Forelimb muscle (tissue), 1 donor: ENCODE results near the gene TRPC4. TPM values are rescaled to one million over a fixed set of nuclear protein-coding genes. Genes with fewer than 3 reads are reported as not detected.
"Not testable (repeated sequence)": the region's sequence is repeated elsewhere in the genome, so short reads cannot be mapped to it uniquely, and the experiment has no call there.

Experiments
- DNase-seq: peaks from one replicate; pipeline ENCODE4 v3.0.0-alpha.2; 2013; ENCODE audit warnings: low read depth
- polyA plus RNA-seq: library from polyadenylated mRNA; unstranded; fragments of 120-200 nt; gene quantifications from one replicate; pipeline ENCODE4 v1.2.1, GENCODE V29; 2013; ENCODE audit not compliant: insufficient read length

Gene TRPC4
- polyA plus RNA-seq, 1 donor = 0.37 TPM

GRCh38 chr13:37833411-37833810 is 36.2 kb downstream of the TRPC4 start:
- no peak for DNase-seq

- DNase-seq = no peak
These were observed 53.3 kb downstream of the TRPC4 start for GRCh38 chr13:37816276-37816675.

GRCh38 chr13:37811441-37811840 is 58.1 kb downstream of the TRPC4 start:
- DNase-seq = no peak

GRCh38 chr13:37806666-37807065 is 62.9 kb downstream of the TRPC4 start:
- no peak for DNase-seq

- DNase-seq = no peak
These were observed 71.9 kb downstream of the TRPC4 start for GRCh38 chr13:37797631-37798030.

GRCh38 chr13:37796795-37797194 is 72.8 kb downstream of the TRPC4 start:
- DNase-seq = not testable (repeated sequence)

GRCh38 chr13:37795326-37795725 is 74.2 kb downstream of the TRPC4 start:
- no peak for DNase-seq

- DNase-seq = peak; percentile 28
These were observed 77.9 kb downstream of the TRPC4 start for GRCh38 chr13:37791699-37792098.

- no peak for DNase-seq
These were observed 81.2 kb downstream of the TRPC4 start for GRCh38 chr13:37788346-37788745.

GRCh38 chr13:37777676-37778075 is 91.9 kb downstream of the TRPC4 start:
- DNase-seq = no peak

GRCh38 chr13:37775871-37776270 is 93.7 kb downstream of the TRPC4 start:
- no peak for DNase-seq

- no peak for DNase-seq
These were observed 96.9 kb downstream of the TRPC4 start for GRCh38 chr13:37772644-37773043.

GRCh38 chr13:37769545-37769944 is 100.0 kb downstream of the TRPC4 start:
- DNase-seq = no peak

- DNase-seq = no peak
These were observed 100.5 kb downstream of the TRPC4 start for GRCh38 chr13:37769078-37769477.

- no peak for DNase-seq
These were observed 103.1 kb downstream of the TRPC4 start for GRCh38 chr13:37766502-37766901.

GRCh38 chr13:37755349-37755748 is 114.2 kb downstream of the TRPC4 start:
- no peak for DNase-seq

GRCh38 chr13:37753776-37754175 is 115.8 kb downstream of the TRPC4 start:
- DNase-seq = no peak

- DNase-seq = no peak
These were observed 117.4 kb downstream of the TRPC4 start for GRCh38 chr13:37752146-37752545.

GRCh38 chr13:37751025-37751424 is 118.5 kb downstream of the TRPC4 start:
- DNase-seq = no peak

- DNase-seq = no peak
These were observed 120.7 kb downstream of the TRPC4 start for GRCh38 chr13:37748913-37749312.

GRCh38 chr13:37747071-37747612 is 122.4 kb downstream of the TRPC4 start:
- DNase-seq = no peak

- no peak for DNase-seq
These were observed 128.0 kb downstream of the TRPC4 start for GRCh38 chr13:37741536-37741935.

- DNase-seq = no peak
These were observed 133.5 kb downstream of the TRPC4 start for GRCh38 chr13:37736045-37736444.

GRCh38 chr13:37735293-37735692 is 134.3 kb downstream of the TRPC4 start:
- no peak for DNase-seq
